ENCODE measurements around the gene TRIM45.

- TF ChIP-seq EZH2 (IDR thresholded peaks at IDR 0.05) (no peak), EZH2phosphoT487 (IDR thresholded peaks at IDR 0.05) (no peak)
- TF ChIP-seq, protein P1, sequence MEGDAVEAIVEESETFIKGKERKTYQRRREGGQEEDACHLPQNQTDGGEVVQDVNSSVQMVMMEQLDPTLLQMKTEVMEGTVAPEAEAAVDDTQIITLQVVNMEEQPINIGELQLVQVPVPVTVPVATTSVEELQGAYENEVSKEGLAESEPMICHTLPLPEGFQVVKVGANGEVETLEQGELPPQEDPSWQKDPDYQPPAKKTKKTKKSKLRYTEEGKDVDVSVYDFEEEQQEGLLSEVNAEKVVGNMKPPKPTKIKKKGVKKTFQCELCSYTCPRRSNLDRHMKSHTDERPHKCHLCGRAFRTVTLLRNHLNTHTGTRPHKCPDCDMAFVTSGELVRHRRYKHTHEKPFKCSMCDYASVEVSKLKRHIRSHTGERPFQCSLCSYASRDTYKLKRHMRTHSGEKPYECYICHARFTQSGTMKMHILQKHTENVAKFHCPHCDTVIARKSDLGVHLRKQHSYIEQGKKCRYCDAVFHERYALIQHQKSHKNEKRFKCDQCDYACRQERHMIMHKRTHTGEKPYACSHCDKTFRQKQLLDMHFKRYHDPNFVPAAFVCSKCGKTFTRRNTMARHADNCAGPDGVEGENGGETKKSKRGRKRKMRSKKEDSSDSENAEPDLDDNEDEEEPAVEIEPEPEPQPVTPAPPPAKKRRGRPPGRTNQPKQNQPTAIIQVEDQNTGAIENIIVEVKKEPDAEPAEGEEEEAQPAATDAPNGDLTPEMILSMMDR (IDR thresholded peaks at IDR 0.05), result no peak
Observed at GRCh38 chr1:117127795-117128194, 6.2 kb upstream of the TRIM45 start.

Data from neural progenitor cell (in vitro differentiated cells).